ENCODE measurements around the gene GAMT. TPM values are rescaled to one million over a fixed set of nuclear protein-coding genes. Genes with fewer than 3 reads are reported as not detected.

GAMT gene
- total RNA-seq, 2 experiments from 2014 or later = 27.8 to 29.5 TPM

DNA sequence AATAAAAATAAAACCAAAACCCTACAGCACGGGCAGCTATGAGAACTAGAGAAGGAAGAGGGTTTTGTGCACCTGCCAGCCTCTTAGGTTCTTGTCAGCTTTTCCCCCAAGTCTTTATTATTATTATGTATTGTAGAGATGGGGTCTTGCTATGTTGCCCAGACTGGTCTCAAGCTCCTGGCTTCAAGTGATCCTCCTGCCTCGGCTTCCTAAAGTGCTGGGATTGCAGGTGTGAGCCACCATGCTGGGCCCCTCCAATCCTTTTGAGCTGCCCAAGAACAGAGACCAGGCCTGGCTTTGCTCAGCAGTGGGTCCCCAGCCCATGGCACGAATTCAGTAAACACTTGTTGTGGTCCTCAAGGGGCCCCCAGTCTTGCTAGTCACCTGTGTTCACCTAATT, 19.1 kb downstream of the GAMT start:
- intact Hi-C loops (cut with micrococcal nuclease) = no loop called here
- CTCF ChIA-PET = interaction anchor here (1.2 to 1.7 kb wide), 4 partner anchors 9 to 98 kb away, joined by 3 to 7 read pairs (median 4); no protein-coding TSS in a partner anchor
- Mint-ChIP-seq H3K27ac (no peak overlapping the region), H3K27me3 (peaks cover 3% of the 10 kb centered on the region), H3K9me3 (no peaks in the 10 kb centered on the region), H3K4me3 (no peak overlapping the region), H3K36me3 (ENCODE audit: low read depth) (peaks cover 8% of the 10 kb centered on the region), H3K4me1 (ENCODE audit: low read depth) (peaks cover 15% of the 10 kb centered on the region)
- POLR2A ChIA-PET = interaction anchor here (0.7 to 1.7 kb wide), 4 partner anchors 11 to 113 kb away, joined by 3 to 5 read pairs (median 3); partner anchors contain the start of gene CIRBP
- no peak for DNase-seq
- TF ChIP-seq, protein P1, sequence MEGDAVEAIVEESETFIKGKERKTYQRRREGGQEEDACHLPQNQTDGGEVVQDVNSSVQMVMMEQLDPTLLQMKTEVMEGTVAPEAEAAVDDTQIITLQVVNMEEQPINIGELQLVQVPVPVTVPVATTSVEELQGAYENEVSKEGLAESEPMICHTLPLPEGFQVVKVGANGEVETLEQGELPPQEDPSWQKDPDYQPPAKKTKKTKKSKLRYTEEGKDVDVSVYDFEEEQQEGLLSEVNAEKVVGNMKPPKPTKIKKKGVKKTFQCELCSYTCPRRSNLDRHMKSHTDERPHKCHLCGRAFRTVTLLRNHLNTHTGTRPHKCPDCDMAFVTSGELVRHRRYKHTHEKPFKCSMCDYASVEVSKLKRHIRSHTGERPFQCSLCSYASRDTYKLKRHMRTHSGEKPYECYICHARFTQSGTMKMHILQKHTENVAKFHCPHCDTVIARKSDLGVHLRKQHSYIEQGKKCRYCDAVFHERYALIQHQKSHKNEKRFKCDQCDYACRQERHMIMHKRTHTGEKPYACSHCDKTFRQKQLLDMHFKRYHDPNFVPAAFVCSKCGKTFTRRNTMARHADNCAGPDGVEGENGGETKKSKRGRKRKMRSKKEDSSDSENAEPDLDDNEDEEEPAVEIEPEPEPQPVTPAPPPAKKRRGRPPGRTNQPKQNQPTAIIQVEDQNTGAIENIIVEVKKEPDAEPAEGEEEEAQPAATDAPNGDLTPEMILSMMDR (IDR thresholded peaks at IDR 0.05) = no peak
- ATAC-seq = no peak

DNA sequence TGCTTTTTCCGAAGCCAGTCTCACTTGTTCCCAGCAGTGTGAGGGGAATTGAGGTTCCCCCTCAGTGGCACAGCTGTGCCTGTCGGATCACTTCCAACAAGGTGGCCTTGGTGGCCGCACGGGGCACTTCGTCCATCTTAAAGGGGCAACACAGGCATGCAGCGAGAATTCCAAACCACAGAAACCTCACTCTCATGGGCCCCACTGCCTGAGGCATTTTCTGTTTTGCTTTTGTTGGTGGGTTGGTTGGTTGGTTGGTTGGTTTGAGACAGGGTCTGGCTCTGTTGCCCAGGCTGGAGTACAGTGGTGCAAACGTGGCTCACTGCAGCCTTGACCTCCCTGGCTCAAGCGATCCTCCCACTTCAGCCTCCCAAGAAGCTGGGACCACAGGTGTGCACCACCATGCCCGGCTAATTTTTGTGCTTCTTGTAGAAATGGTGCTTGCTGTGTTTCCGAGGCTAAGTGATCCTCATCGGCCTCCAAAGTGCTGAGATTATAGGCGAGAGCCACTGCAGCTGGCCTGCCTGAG, 21.3 kb downstream of the GAMT start:
- H3K36me3 Mint-ChIP-seq (ENCODE audit: low read depth) = peaks cover 5% of the 10 kb centered on the region
- H3K4me1 Mint-ChIP-seq (ENCODE audit: low read depth) = peaks cover 13% of the 10 kb centered on the region
- intact Hi-C loops (cut with micrococcal nuclease) = no loop called here
- DNase-seq (no peak), ATAC-seq (no peak)
- peaks cover 3% of the 10 kb centered on the region for H3K27me3 Mint-ChIP-seq
- no peak overlapping the region for H3K27ac Mint-ChIP-seq
- no peak overlapping the region for H3K4me3 Mint-ChIP-seq
- TF ChIP-seq, protein P1 (IDR thresholded peaks at IDR 0.05) = no peak
- H3K9me3 Mint-ChIP-seq = no peaks in the 10 kb centered on the region
- CTCF ChIA-PET = no interaction called here
- POLR2A ChIA-PET = no interaction called here

DNA sequence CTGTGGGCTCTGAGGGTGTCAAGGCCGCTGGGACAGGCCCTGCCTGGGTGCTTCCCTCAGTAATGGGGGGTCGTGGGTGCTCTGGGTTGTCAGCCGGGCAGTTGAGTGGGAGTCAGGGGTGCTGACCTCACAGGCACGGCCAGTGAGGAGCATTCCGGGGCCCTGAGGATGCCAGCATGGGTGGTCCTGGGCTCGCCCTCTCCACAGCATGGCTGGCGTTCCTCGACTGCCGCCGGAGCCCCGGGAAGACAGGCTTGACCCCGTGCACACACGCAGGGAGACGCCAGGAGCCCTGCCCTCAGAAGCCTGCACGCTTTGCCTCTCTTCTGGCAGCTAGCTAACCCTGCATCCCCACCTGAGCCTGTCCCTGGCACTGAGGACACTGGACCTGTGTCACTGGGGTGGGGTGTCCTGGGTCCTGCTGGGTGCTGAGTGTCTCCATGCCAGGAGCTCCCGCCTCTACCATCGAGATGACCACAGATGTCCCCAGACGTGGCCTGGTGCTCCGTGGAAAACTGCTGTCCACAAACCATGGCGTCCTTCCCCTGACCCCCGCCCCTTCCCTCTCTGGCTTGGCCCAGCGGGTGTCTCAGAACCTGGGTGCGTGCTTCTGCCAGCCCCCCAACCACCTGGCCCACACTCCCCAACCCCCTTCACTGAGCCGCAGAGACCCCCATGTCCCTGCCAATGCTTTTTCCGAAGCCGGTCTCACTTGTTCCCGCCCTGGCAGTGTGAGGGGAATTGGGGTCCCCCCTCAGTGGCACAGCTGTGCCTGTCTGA, 22.0 kb downstream of the GAMT start:
- DNase-seq (no peak), ATAC-seq (no peak)
- ChIA-PET POLR2A (no interaction called here), CTCF (no interaction called here)
- Mint-ChIP-seq H3K4me3 (no peak overlapping the region), H3K27ac (no peak overlapping the region), H3K4me1 (ENCODE audit: low read depth) (peaks cover 6% of the 10 kb centered on the region), H3K27me3 (peaks cover 3% of the 10 kb centered on the region), H3K36me3 (ENCODE audit: low read depth) (peaks cover 5% of the 10 kb centered on the region), H3K9me3 (no peaks in the 10 kb centered on the region)
- TF ChIP-seq, protein P1 (IDR thresholded peaks at IDR 0.05) = no peak
- intact Hi-C loops (cut with micrococcal nuclease) = no loop called here

DNA sequence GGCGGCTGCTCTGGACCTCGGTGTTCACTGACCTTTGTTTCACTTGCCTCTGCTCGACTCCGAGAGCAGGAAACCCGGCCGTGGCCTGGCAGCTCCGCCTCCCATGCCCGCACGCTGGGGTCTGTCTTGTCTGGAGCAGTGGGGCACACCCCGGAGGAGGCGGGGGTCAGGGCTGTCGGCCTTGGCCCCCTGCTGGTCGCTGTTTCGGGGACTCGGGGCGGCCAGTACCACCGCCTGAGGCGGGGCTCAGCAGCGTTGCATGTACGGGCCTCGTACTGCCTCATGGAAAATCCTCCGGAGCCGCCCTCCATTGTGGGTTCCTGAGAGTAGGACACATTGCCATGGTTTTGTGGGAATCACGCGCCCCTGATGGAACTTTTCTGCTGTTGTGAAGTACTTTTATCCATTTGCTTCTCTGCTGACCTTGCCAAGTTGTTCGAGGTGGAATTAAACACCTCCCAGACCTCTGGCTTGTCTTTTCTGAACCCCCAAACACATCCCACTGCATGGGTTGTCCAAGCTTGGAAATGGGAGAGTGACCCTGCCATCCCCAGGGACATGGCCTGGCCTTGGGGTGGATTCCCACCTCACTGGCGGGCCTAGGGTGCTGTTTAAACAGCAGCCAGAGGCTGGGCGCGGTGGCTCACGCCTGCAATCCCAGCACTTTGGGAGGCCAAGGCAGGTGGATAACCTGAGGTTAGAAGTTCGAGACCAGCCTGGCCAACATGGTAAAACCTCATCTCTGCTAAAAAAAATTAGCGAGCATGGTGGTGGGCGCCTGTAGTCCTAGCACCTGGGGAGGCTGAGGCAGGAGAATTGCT, 23.2 kb downstream of the GAMT start:
- no peak overlapping the region for H3K27ac Mint-ChIP-seq
- intact Hi-C loops (cut with micrococcal nuclease) = no loop called here
- no peaks in the 10 kb centered on the region for H3K9me3 Mint-ChIP-seq
- POLR2A ChIA-PET = no interaction called here
- ATAC-seq (no peak), DNase-seq (no peak)
- no peaks in the 10 kb centered on the region for H3K36me3 Mint-ChIP-seq (ENCODE audit: low read depth)
- no peak overlapping the region for H3K4me3 Mint-ChIP-seq
- TF ChIP-seq, protein P1 (IDR thresholded peaks at IDR 0.05) = no peak
- CTCF ChIA-PET = no interaction called here
- peaks cover 4% of the 10 kb centered on the region for H3K4me1 Mint-ChIP-seq (ENCODE audit: low read depth)
- H3K27me3 Mint-ChIP-seq = no peaks in the 10 kb centered on the region

Data from activated CD8-positive, alpha-beta T cell treated with anti-CD3 and anti-CD28 coated beads for 36 hours (primary cell).